CD14-positive monocyte (primary cell): Measurements from ENCODE around the gene CFAP299. TPM values are rescaled to one million over a fixed set of nuclear protein-coding genes. Genes with fewer than 3 reads are reported as not detected.

Experiments
- DNase-seq, 3 donors: peaks; one replicate each; pipeline ENCODE4 v3.0.0-alpha.2; 2011 to 2022
- H2AFZ ChIP-seq: 2 replicates; pipeline ENCODE4 v1.6.0; 2012; ENCODE audit warnings: mild to moderate bottlenecking, low read depth, low read length, inconsistent platforms; ENCODE audit not compliant: insufficient read depth, poor library complexity, severe bottlenecking
- H3K27ac ChIP-seq, 2 donors: 1 replicate in 1 of 2; 2 replicates in 1 of 2; pipeline ENCODE4 v1.5.1; 2012 to 2013; ENCODE audit warnings: low read length in 2 of 2, control low read depth in 1 of 2, inconsistent platforms in 1 of 2, low read depth in 1 of 2, mild to moderate bottlenecking in 1 of 2
- H3K27me3 ChIP-seq, 2 donors: one replicate each; pipeline versions ENCODE4 v1.6.0 to v1.6.1; 2011 to 2013; ENCODE audit warnings: low read length in 2 of 2; ENCODE audit not compliant: control insufficient read depth in 2 of 2, insufficient read depth in 2 of 2
- H3K36me3 ChIP-seq, 2 donors: replicated peaks in 1 of 2; 1 replicate in 1 of 2; 2 replicates in 1 of 2; pipeline versions ENCODE4 v1.5.1 to v1.6.1; 2012 to 2013; ENCODE audit warnings: low read length in 2 of 2, control low read depth in 1 of 2, inconsistent platforms in 1 of 2, mild to moderate bottlenecking in 1 of 2; ENCODE audit not compliant: insufficient read depth in 2 of 2, control insufficient read depth in 1 of 2
- H3K4me1 ChIP-seq, 2 donors: 1 replicate in 1 of 2; 2 replicates in 1 of 2; pipeline versions ENCODE4 v1.5.1 to v1.6.1; 2012 to 2013; ENCODE audit warnings: low read length in 2 of 2, control low read depth in 1 of 2, inconsistent platforms in 1 of 2, mild to moderate bottlenecking in 1 of 2, moderate library complexity in 1 of 2; ENCODE audit not compliant: insufficient read depth in 2 of 2, control insufficient read depth in 1 of 2
- H3K4me2 ChIP-seq: replicated peaks from 2 replicates; pipeline ENCODE3; 2012; ENCODE audit warnings: low read length, moderate library complexity, mild to moderate bottlenecking; ENCODE audit not compliant: poor library complexity, severe bottlenecking; ENCODE audit errors: extremely low read depth
- H3K4me3 ChIP-seq, 3 experiments: fragments of 200-600 bp in 1 of 3; sonication (generic) in 1 of 3; replicated peaks in 1 of 3; 1 replicate in 2 of 3; 2 replicates in 1 of 3; pipeline ENCODE4 v1.5.1; 2011 to 2013; ENCODE audit warnings: low read length in 3 of 3, mild to moderate bottlenecking in 3 of 3, control low read depth in 2 of 3, low read depth in 2 of 3, inconsistent platforms in 1 of 3, moderate library complexity in 1 of 3
- H3K79me2 ChIP-seq: 2 replicates; pipeline ENCODE4 v1.6.0; 2012; ENCODE audit warnings: mild to moderate bottlenecking, control low read depth, inconsistent platforms, low read length, moderate library complexity; ENCODE audit not compliant: insufficient read depth
- H3K9ac ChIP-seq: 2 replicates; pipeline ENCODE4 v1.6.0; 2017; ENCODE audit warnings: low read length, mild to moderate bottlenecking; ENCODE audit not compliant: insufficient read depth, poor library complexity, severe bottlenecking
- H3K9me3 ChIP-seq, 2 donors: replicated peaks in 1 of 2; 1 replicate in 1 of 2; 2 replicates in 1 of 2; pipeline versions ENCODE4 v1.5.1 to v1.6.1; 2012 to 2013; ENCODE audit warnings: low read length in 2 of 2, control low read depth in 1 of 2; ENCODE audit not compliant: control insufficient read depth in 1 of 2, insufficient read depth in 1 of 2
- H4K20me1 ChIP-seq: 2 replicates; pipeline ENCODE4 v1.6.0; 2012; ENCODE audit warnings: mild to moderate bottlenecking, low read length, control low read depth, moderate library complexity; ENCODE audit not compliant: insufficient read depth
- H3K27ac Mint-ChIP-seq, 7 donors: one replicate each; pipeline ENCODE4 v1.8.0; 2020; ENCODE audit warnings: mild to moderate bottlenecking in 7 of 7, mixed read lengths in 7 of 7, moderate library complexity in 6 of 7, inconsistent platforms in 2 of 7
- H3K27me3 Mint-ChIP-seq, 3 donors: one replicate each; pipeline ENCODE4 v1.8.0; 2021 to 2022; ENCODE audit warnings: low read depth in 3 of 3, mild to moderate bottlenecking in 3 of 3, mixed read lengths in 3 of 3, moderate library complexity in 3 of 3, inconsistent platforms in 1 of 3
- H3K36me3 Mint-ChIP-seq, 2 donors: one replicate each; pipeline ENCODE4 v1.8.0; 2020; ENCODE audit warnings: mixed read lengths in 2 of 2, inconsistent platforms in 1 of 2, mild to moderate bottlenecking in 1 of 2
- H3K4me1 Mint-ChIP-seq: one replicate; pipeline ENCODE4 v1.8.0; 2020; ENCODE audit warnings: mild to moderate bottlenecking, mixed read lengths
- H3K4me3 Mint-ChIP-seq, 2 donors: one replicate each; pipeline ENCODE4 v1.8.0; 2020; ENCODE audit warnings: mild to moderate bottlenecking in 2 of 2, mixed read lengths in 2 of 2, moderate library complexity in 1 of 2
- H3K9me3 Mint-ChIP-seq, 7 donors: one replicate each; pipeline ENCODE4 v1.8.0; 2020 to 2022; ENCODE audit warnings: mixed read lengths in 7 of 7, mild to moderate bottlenecking in 6 of 7, moderate library complexity in 6 of 7, inconsistent platforms in 2 of 7
- CTCF ChIP-seq: fragments of 200-600 bp; IDR thresholded peaks from one replicate; pipeline ENCODE4 v1.8.0; 2022; ENCODE audit warnings: antibody characterized with exemption, mild to moderate bottlenecking
- WGBS: methylation state at CpG from one replicate; pipeline ENCODE4 v1.1.5; 2013; ENCODE audit warnings: missing lambda C conversion rate; ENCODE audit not compliant: insufficient coverage; 5-methylcytosine and 5-hydroxymethylcytosine counted together
- intact Hi-C, 2 donors: fragments of 100-400 bp; cut with micrococcal nuclease; formaldehyde crosslinking; loops; one replicate each; pipeline versions ENCODE4 v1.15.0 to v1.15.1; 2023
- polyA plus RNA-seq, 3 donors: library from polyadenylated mRNA; depleted of rRNA in 1 of 3; unstranded in 2 of 3; stranded (reverse) in 1 of 3; fragments of 300-500 nt in 2 of 3; fragments of >200 nt in 1 of 3; fragmentation: Illumina TruSeq in 2 of 3; gene quantifications; 1 replicate in 2 of 3; 2 replicates in 1 of 3; pipeline ENCODE4 v1.2.3, GENCODE V29; 2012 to 2021

The CFAP299 gene
- polyA plus RNA-seq, 3 donors = not detected

GRCh38 chr4:80484712-80485111 lies 149.2 kb downstream of the CFAP299 start:
- Mint-ChIP-seq H3K36me3 (no peaks in the 10 kb centered on the region), H3K9me3 (peaks cover 0 to 1% (median 0%) of the 10 kb centered on the region in 7 donors), H3K4me3 (no peak overlapping the region), H3K27ac (no peak overlapping the region), H3K4me1 (no peaks in the 10 kb centered on the region), H3K27me3 (peaks cover 0 to 2% (median 2%) of the 10 kb centered on the region in 3 donors)
- Histone ChIP-seq H3K79me2 (no peaks in the 10 kb centered on the region), H3K4me1 (no peaks in the 10 kb centered on the region), H3K9me3 (no peaks in the 10 kb centered on the region), H3K9ac (no peak overlapping the region), H3K27me3 (peaks cover 0 to 2% of the 10 kb centered on the region in 2 donors), H3K4me3 (no peak overlapping the region), H3K36me3 (no peaks in the 10 kb centered on the region), H3K27ac (no peak overlapping the region), H2AFZ (no peak overlapping the region), H3K4me2 (no peak overlapping the region), H4K20me1 (no peaks in the 10 kb centered on the region)
- intact Hi-C loops = no loop called here
- DNase-seq = no peak
- TF ChIP-seq CTCF = no peak
- WGBS = no CpG with 5 or more reads among the region's 2 CpGs

- no peak for TF ChIP-seq CTCF
- H3K9me3 Mint-ChIP-seq = peaks cover 0 to 1% (median 0%) of the 10 kb centered on the region in 7 donors
- Histone ChIP-seq H3K79me2 (no peaks in the 10 kb centered on the region), H2AFZ (no peak overlapping the region), H3K27ac (no peak overlapping the region), H4K20me1 (no peaks in the 10 kb centered on the region), H3K27me3 (peaks cover 0 to 2% of the 10 kb centered on the region in 2 donors), H3K9ac (no peak overlapping the region), H3K4me2 (no peak overlapping the region), H3K9me3 (no peaks in the 10 kb centered on the region), H3K4me3 (no peak overlapping the region), H3K36me3 (no peaks in the 10 kb centered on the region), H3K4me1 (no peaks in the 10 kb centered on the region)
- WGBS = 95% methylated on average over 3 of the region's 3 CpGs
- no peak for DNase-seq
- H3K4me1 Mint-ChIP-seq = no peaks in the 10 kb centered on the region
- intact Hi-C loops = no loop called here
- no peak overlapping the region for H3K27ac Mint-ChIP-seq
- peaks cover 0 to 2% (median 2%) of the 10 kb centered on the region in 3 donors for H3K27me3 Mint-ChIP-seq
- no peak overlapping the region for H3K4me3 Mint-ChIP-seq
- H3K36me3 Mint-ChIP-seq = no peaks in the 10 kb centered on the region
Measured at GRCh38 chr4:80486603-80487002, 151.1 kb downstream of the CFAP299 start.
